K562 (cell line): ENCODE measurements around the gene GLI1. TPM values are rescaled to one million over a fixed set of nuclear protein-coding genes. Genes with fewer than 3 reads are reported as not detected.

Experiments
- ADNP ChIP-seq: fragments of 200-800 bp; sonication (Bioruptor generic); IDR thresholded peaks from 2 replicates; pipeline ENCODE4 v1.6.1; 2016; ENCODE audit warnings: missing genetic modification characterization, missing compliant biosample characterization
- ATF7 ChIP-seq: fragments of 450-650 bp; IDR thresholded peaks from 2 replicates; pipeline ENCODE4 v1.7.1; 2014; ENCODE audit warnings: mild to moderate bottlenecking, moderate library complexity
- FOXJ3 ChIP-seq: sonication (generic); formaldehyde crosslinking; IDR thresholded peaks from 2 replicates; pipeline ENCODE4 v1.4.0; 2020; ENCODE audit warnings: mild to moderate bottlenecking, missing genetic modification reagents
- FOXK2 ChIP-seq, 2 experiments: fragments of 450-650 bp; IDR thresholded peaks in 1 of 2; conservative IDR thresholded peaks in 1 of 2; 2 replicates each; pipeline ENCODE4 v1.6.1; 2016; ENCODE audit warnings: low read depth in 2 of 2, mild to moderate bottlenecking in 1 of 2
- HBP1 ChIP-seq: fragments of 450-650 bp; formaldehyde crosslinking; IDR thresholded peaks from 2 replicates; pipeline ENCODE4 v1.4.0; 2022; ENCODE audit warnings: missing genetic modification characterization
- HDAC1 ChIP-seq, 2 experiments: fragments of 450-650 bp; IDR thresholded peaks; 2 replicates each; pipeline ENCODE4 v1.6.1; 2016 to 2017; ENCODE audit warnings: inconsistent platforms in 1 of 2, mild to moderate bottlenecking in 1 of 2, moderate library complexity in 1 of 2
- HDAC6 ChIP-seq: IDR thresholded peaks from 2 replicates; pipeline ENCODE4 v1.6.1; 2012; ENCODE audit warnings: low read depth, mild to moderate bottlenecking, control low read depth, inconsistent platforms, low read length, moderate library complexity
- KDM5B ChIP-seq: fragments of 200-600 bp; sonication (generic); IDR thresholded peaks from 2 replicates; pipeline ENCODE4 v1.6.1; 2012; ENCODE audit warnings: low read depth, mild to moderate bottlenecking, moderate library complexity, low read length, control low read depth, inconsistent platforms; ENCODE audit not compliant: insufficient replicate concordance
- MAFF ChIP-seq: IDR thresholded peaks from 2 replicates; pipeline ENCODE4 v1.6.1; 2012; ENCODE audit warnings: low read length, improper control_type of control experiment
- NFIC ChIP-seq: fragments of 450-650 bp; IDR thresholded peaks from 2 replicates; pipeline ENCODE4 v1.6.1; 2017; ENCODE audit warnings: mild to moderate bottlenecking, inconsistent platforms
- POLR2AphosphoS2 ChIP-seq: IDR thresholded peaks from 2 replicates; pipeline ENCODE4 v1.6.1; 2012; ENCODE audit warnings: low read length, improper control_type of control experiment
- POLR2H ChIP-seq: IDR thresholded peaks from 2 replicates; pipeline ENCODE4 v1.6.1; 2016; ENCODE audit warnings: missing genetic modification characterization, low read depth, mild to moderate bottlenecking, control low read depth, missing compliant biosample characterization, moderate library complexity
- ZBTB7A ChIP-seq: IDR thresholded peaks from 2 replicates; pipeline ENCODE4 v1.6.1; 2011; ENCODE audit warnings: low read depth, mild to moderate bottlenecking, low read length, moderate library complexity, borderline replicate concordance; ENCODE audit not compliant: control insufficient read depth
- ZFP36 ChIP-seq: fragments of 150-350 bp; IDR thresholded peaks from 2 replicates; pipeline ENCODE4 v1.6.1; 2018; ENCODE audit warnings: low read length, low read depth; ENCODE audit not compliant: partially characterized antibody
- ZNF24 ChIP-seq: fragments of 450-650 bp; IDR thresholded peaks from 2 replicates; pipeline ENCODE4 v1.6.1; 2016
- polyA plus RNA-seq, 8 experiments: library from polyadenylated mRNA; depleted of rRNA in 4 of 8; stranded (reverse) in 5 of 8; unstranded in 3 of 8; fragments of >200 nt; fragmentation: Nextera tagmentation in 2 of 8; fragmentation: Illumina TruSeq in 1 of 8; extraction: Ambion mirVana in 2 of 8; extraction: Trizol in 1 of 8; gene quantifications; 2 replicates each; pipeline versions ENCODE4 v1.2.1 to v1.2.3, GENCODE V29; 2011 to 2014; ENCODE audit warnings: inconsistent platforms in 1 of 8, missing spikeins in 1 of 8
- total RNA-seq, 7 experiments: library from RNA; depleted of rRNA in 6 of 7; stranded (reverse); fragments of >200 nt in 6 of 7; fragmentation: Illumina TruSeq in 2 of 7; extraction: Trizol in 2 of 7; gene quantifications; 2 replicates each; pipeline versions ENCODE4 v1.2.1 to v1.2.3, GENCODE V29; 2011 to 2021; ENCODE audit warnings: low replicate concordance in 1 of 7
- TF ChIP-seq, protein P1 (sequence below): fragments of 250-450 bp; sonication (Bioruptor Pico); IDR thresholded peaks from 2 replicates; pipeline ENCODE4 v1.5.0; 2021; ENCODE audit warnings: mild to moderate bottlenecking, moderate library complexity

The GLI1 gene
- total and polyA plus RNA-seq, 9 of the 15 experiments (the other 6 are each of a cell fraction or from before 2014, with no cell fraction given): 0.24 to 3.7 (median 0.61) TPM

DNA sequence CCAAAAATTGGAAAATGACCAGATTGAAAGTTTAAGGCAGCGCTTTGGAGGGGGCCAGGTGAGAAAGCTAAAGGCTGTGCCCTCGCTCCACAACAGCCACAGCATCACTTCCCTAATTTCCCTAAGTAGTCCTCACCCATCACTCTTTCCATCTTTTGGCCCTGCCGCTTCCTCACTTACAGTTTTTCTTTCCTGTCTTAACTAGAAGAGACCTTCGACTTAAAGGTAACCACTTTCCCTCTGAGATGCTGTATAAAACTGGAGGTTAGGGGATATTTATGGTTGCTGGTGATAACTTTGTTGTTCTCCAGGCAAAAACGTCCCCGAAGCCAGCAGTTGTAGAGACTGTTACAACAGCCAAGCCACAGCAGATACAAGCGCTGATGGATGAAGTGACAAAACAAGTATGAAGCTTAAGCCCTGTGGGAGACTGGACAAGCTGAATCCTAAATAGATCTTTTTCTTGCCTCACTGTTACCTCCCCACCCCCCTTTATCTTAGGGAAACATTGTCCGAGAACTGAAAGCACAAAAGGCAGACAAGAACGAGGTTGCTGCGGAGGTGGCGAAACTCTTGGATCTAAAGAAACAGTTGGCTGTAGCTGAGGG is 56.5 kb downstream of the GLI1 start (continued):
- TF ChIP-seq, protein P1, sequence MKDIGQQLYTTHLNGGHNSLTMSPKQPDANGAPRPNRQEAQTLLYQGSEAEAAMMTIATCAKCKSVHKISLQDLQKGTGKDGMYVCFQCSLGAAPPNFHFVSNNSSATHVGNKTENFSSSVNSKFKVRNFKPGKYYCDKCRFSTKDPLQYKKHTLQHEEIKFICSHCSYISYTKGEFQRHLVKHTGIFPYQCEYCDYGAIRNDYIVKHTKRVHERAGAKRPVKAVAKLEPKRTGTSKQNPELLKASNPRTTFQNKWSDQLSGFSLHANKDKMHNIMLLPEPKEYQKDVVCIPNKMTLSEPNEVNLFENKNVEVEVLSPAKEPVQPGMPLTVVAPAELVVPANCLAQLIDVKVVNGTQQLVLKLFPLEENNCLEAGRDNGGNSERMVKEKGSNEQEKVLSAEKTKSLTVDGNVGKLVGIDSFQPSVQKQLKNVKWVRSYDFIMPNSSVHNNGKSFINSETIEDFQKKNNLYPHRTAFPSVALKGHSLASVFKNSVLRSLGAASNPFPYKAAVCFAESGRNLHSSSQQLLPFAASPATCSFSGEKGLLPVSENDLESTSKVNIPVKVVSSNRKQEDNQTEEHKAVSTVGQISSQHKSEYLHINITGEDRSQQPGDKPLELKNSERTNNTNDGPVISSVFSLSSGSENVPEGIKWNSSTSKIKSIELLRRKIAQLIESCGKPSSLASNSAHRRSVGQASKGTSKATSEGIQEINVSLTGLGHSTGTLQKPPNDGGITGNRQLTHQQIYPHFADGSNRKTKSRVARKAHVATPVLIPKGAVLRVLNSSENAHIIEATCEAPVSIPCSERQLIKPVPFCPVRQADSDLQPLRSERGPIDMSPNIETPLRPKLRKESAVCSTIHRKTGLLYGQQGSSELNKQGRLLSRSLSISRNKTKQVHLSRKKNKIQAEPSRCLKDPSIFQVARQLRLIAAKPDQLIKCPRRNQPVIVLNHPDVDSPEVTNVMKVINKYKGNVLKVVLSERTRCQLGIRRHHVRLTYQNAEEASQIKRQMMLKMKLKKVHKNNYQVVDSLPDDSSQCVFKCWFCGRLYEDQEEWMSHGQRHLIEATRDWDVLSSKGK (CRISPR knock-in tag): peak; percentile 19; the same call in 1 of the 2 replicates
- TF ChIP-seq HBP1 (CRISPR knock-in tag) (peak; percentile 79), MAFF (no peak), NFIC (no peak), KDM5B (peak; percentile 82), ZBTB7A (0 out of 2 replicates have a peak, but pooled peaks have one; percentile 23), POLR2H (tag) (peak; percentile 60), FOXJ3 (CRISPR knock-in tag) (no peak), ATF7 (no peak), POLR2AphosphoS2 (peak; percentile 77), FOXK2 (conservative IDR thresholded peaks at IDR 0.05 in 1 of 2, IDR thresholded peaks at IDR 0.05 in 1 of 2; ENCODE audit: low read depth in 2 of 2) (no peak), HDAC6 (no peak), ZNF24 (no peak; the same call in 1 of the 2 replicates), HDAC1 (IDR thresholded peaks at IDR 0.05) (no peak), ZFP36 (peak; percentile 19), ADNP (tag) (no peak)
